Fibroblast of lung (primary cell): ENCODE results near the gene PAIP2.

Source experiments
- CTCF ChIP-seq, 2 donors: IDR thresholded peaks in 1 of 2; conservative IDR thresholded peaks in 1 of 2; 1 replicate in 1 of 2; 2 replicates in 1 of 2; pipeline ENCODE4 v1.5.1; 2011 to 2012; ENCODE audit warnings: low read length in 2 of 2, control low read depth in 1 of 2, inconsistent platforms in 1 of 2, low read depth in 1 of 2, mild to moderate bottlenecking in 1 of 2
- EZH2 ChIP-seq: IDR thresholded peaks from 2 replicates; pipeline ENCODE4 v1.5.1; 2012; ENCODE audit warnings: low read length, control low read depth, mild to moderate bottlenecking; ENCODE audit errors: missing control alignments

GRCh38 chr5:139298242-139298641 lies 43.4 kb upstream of the PAIP2 start:
- TF ChIP-seq CTCF (conservative IDR thresholded peaks at IDR 0.05 in 1 of 2, IDR thresholded peaks at IDR 0.05 in 1 of 2; ENCODE audit: low read depth in 1 of 2, low read length in 2 of 2) (no peak), EZH2 (no peak)
